DND-41 (cell line): Measurements from ENCODE around the gene FAT1.

Experiments used
- CTCF ChIP-seq: IDR thresholded peaks from 2 replicates; pipeline ENCODE4 v1.5.1; 2012; ENCODE audit warnings: borderline replicate concordance, low read length, moderate library complexity, mild to moderate bottlenecking; ENCODE audit not compliant: poor library complexity, severe bottlenecking; ENCODE audit errors: extremely low read depth
- EZH2 ChIP-seq: IDR thresholded peaks from 3 replicates; pipeline ENCODE4 v1.6.1; 2012; ENCODE audit warnings: borderline replicate concordance, low read depth, mild to moderate bottlenecking, moderate library complexity, low read length, inconsistent platforms; ENCODE audit not compliant: severe bottlenecking

DNA sequence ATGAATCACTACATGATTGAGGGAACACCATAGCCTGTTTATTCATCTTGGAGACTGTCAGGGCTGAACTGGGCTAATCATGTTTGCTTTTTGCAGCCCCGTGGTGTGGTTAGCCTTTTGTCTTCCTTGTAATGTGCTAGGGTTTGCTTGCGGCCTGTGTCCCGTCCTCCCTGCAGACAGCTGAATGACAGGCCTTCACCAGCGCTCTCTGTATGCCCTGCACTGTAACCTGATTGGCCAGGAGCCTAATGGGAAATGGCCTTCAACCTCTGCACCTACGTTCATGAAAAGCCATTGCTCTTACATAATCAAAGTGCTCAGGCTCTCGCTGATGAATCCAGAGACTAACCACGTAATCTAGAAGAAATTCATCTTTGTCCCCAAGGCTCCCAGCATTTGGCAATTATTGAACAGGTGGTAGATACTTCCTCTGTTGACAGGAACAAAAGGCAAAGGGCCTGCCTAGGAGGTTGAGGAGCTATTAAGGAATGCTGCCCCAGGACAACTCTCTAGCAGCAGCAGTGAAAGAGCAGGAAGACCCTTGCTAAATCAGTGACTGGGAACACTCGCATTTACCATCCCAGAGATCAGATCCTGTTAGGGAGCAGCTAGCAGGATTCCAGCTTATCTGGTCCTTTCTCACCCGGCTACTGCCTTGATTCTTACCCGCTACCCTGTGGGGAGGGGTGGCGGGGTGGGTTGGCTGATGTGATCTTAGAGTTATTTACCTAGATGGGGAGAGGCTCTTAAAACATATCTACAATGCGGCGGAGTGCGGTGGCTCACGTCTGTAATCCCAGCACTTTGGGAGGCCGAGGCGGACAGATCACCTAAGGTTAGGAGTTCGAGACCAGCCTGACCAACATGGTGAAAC, 42.3 kb upstream of the FAT1 start:
- TF ChIP-seq CTCF (no peak), EZH2 (no peak)
